Neural progenitor cell (in vitro differentiated cells): ENCODE data around the gene GHRHR. TPM values are rescaled to one million over a fixed set of nuclear protein-coding genes. Genes with fewer than 3 reads are reported as not detected.

Experiments
- DNase-seq: peaks from one replicate; pipeline ENCODE4 v3.0.0-alpha.2; 2016; ENCODE audit warnings: low spot score
- H2AFZ ChIP-seq: fragments of 200-600 bp; sonication (generic); replicated peaks from 2 replicates; pipeline ENCODE4 v1.6.1; 2016; ENCODE audit warnings: antibody characterized with exemption
- H3F3A ChIP-seq: fragments of 200-600 bp; sonication (generic); 2 replicates; pipeline ENCODE4 v1.6.1; 2016; ENCODE audit warnings: antibody characterized with exemption, low read depth
- H3K27ac ChIP-seq: fragments of 200-600 bp; sonication (generic); 2 replicates; pipeline ENCODE4 v1.5.1; 2016; ENCODE audit warnings: mild to moderate bottlenecking
- H3K27me3 ChIP-seq: fragments of 200-600 bp; sonication (generic); 2 replicates; pipeline ENCODE4 v1.6.1; 2016; ENCODE audit warnings: mild to moderate bottlenecking, moderate library complexity
- H3K36me3 ChIP-seq: fragments of 200-600 bp; sonication (generic); 2 replicates; pipeline ENCODE4 v1.5.1; 2016
- H3K4me1 ChIP-seq: fragments of 200-600 bp; sonication (generic); 2 replicates; pipeline ENCODE4 v1.6.1; 2016; ENCODE audit warnings: mixed run types
- H3K4me2 ChIP-seq: fragments of 200-600 bp; sonication (generic); 2 replicates; pipeline ENCODE4 v1.6.1; 2016
- H3K4me3 ChIP-seq: fragments of 200-600 bp; sonication (generic); 2 replicates; pipeline ENCODE4 v1.5.1; 2016
- H3K79me2 ChIP-seq: fragments of 200-600 bp; sonication (generic); 2 replicates; pipeline ENCODE4 v1.6.1; 2016; ENCODE audit warnings: low read depth
- H3K9ac ChIP-seq: fragments of 200-600 bp; sonication (generic); 2 replicates; pipeline ENCODE4 v1.6.1; 2016
- H3K9me3 ChIP-seq: fragments of 200-600 bp; sonication (generic); 2 replicates; pipeline ENCODE4 v1.5.1; 2016; ENCODE audit warnings: low read depth
- H4K20me1 ChIP-seq: fragments of 200-600 bp; sonication (generic); 2 replicates; pipeline ENCODE4 v1.6.1; 2016; ENCODE audit warnings: low read depth
- H3K27ac Mint-ChIP-seq: 3 replicates; pipeline ENCODE4 v1.8.0; 2021; ENCODE audit warnings: mixed read lengths
- H3K27me3 Mint-ChIP-seq: 2 replicates; pipeline ENCODE4 v1.8.0; 2022; ENCODE audit warnings: low read depth, mild to moderate bottlenecking, inconsistent platforms, moderate library complexity, mixed read lengths; ENCODE audit not compliant: insufficient read depth
- H3K36me3 Mint-ChIP-seq: 3 replicates; pipeline ENCODE4 v1.8.0; 2021; ENCODE audit warnings: mixed read lengths
- H3K4me1 Mint-ChIP-seq: 3 replicates; pipeline ENCODE4 v1.8.0; 2021; ENCODE audit warnings: mixed read lengths
- H3K4me3 Mint-ChIP-seq: 3 replicates; pipeline ENCODE4 v1.8.0; 2021; ENCODE audit warnings: mild to moderate bottlenecking, moderate library complexity, mixed read lengths
- H3K9me3 Mint-ChIP-seq: 3 replicates; pipeline ENCODE4 v1.8.0; 2020; ENCODE audit warnings: mixed read lengths
- EZH2 ChIP-seq: fragments of 200-600 bp; sonication (generic); IDR thresholded peaks from 2 replicates; pipeline ENCODE4 v1.6.1; 2017; ENCODE audit warnings: antibody characterized with exemption, mild to moderate bottlenecking, moderate library complexity
- EZH2phosphoT487 ChIP-seq: fragments of 200-600 bp; sonication (generic); IDR thresholded peaks from 2 replicates; pipeline ENCODE4 v1.6.1; 2017; ENCODE audit warnings: antibody characterized with exemption
- total RNA-seq: library from RNA; depleted of rRNA; stranded (reverse); fragments of >200 nt; gene quantifications from 2 replicates; pipeline ENCODE4 v1.2.3, GENCODE V29; 2015; ENCODE audit warnings: low replicate concordance
- TF ChIP-seq, protein P1 (sequence below): fragments of 200-600 bp; sonication (generic); IDR thresholded peaks from 2 replicates; pipeline ENCODE4 v1.5.1; 2017; ENCODE audit warnings: antibody characterized with exemption, mild to moderate bottlenecking

The GHRHR gene
- total RNA-seq, 1 donor from 2014 or later: not detected

GRCh38 chr7:30927040-30927439 lies 36.7 kb upstream of the GHRHR start:
- Histone ChIP-seq H3K4me2 (no peak overlapping the region), H3K9ac (no peak overlapping the region), H3K4me3 (no peak overlapping the region), H3K36me3 (no peaks in the 10 kb centered on the region), H2AFZ (no peak overlapping the region), H4K20me1 (no peaks in the 10 kb centered on the region), H3K27me3 (no peaks in the 10 kb centered on the region), H3K79me2 (no peaks in the 10 kb centered on the region), H3K9me3 (no peaks in the 10 kb centered on the region), H3F3A (no peaks in the 10 kb centered on the region), H3K27ac (no peak overlapping the region), H3K4me1 (peaks cover 3% of the 10 kb centered on the region)
- H3K4me3 Mint-ChIP-seq: no peak overlapping the region
- H3K36me3 Mint-ChIP-seq: no peaks in the 10 kb centered on the region
- peaks cover 5% of the 10 kb centered on the region for H3K27me3 Mint-ChIP-seq
- H3K9me3 Mint-ChIP-seq: peaks cover 15% of the 10 kb centered on the region
- peaks cover 13% of the 10 kb centered on the region for H3K4me1 Mint-ChIP-seq
- DNase-seq: no peak
- TF ChIP-seq EZH2phosphoT487: no peak
- no peak for TF ChIP-seq EZH2
- TF ChIP-seq, protein P1, sequence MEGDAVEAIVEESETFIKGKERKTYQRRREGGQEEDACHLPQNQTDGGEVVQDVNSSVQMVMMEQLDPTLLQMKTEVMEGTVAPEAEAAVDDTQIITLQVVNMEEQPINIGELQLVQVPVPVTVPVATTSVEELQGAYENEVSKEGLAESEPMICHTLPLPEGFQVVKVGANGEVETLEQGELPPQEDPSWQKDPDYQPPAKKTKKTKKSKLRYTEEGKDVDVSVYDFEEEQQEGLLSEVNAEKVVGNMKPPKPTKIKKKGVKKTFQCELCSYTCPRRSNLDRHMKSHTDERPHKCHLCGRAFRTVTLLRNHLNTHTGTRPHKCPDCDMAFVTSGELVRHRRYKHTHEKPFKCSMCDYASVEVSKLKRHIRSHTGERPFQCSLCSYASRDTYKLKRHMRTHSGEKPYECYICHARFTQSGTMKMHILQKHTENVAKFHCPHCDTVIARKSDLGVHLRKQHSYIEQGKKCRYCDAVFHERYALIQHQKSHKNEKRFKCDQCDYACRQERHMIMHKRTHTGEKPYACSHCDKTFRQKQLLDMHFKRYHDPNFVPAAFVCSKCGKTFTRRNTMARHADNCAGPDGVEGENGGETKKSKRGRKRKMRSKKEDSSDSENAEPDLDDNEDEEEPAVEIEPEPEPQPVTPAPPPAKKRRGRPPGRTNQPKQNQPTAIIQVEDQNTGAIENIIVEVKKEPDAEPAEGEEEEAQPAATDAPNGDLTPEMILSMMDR: no peak
- H3K27ac Mint-ChIP-seq: no peak overlapping the region

DNA sequence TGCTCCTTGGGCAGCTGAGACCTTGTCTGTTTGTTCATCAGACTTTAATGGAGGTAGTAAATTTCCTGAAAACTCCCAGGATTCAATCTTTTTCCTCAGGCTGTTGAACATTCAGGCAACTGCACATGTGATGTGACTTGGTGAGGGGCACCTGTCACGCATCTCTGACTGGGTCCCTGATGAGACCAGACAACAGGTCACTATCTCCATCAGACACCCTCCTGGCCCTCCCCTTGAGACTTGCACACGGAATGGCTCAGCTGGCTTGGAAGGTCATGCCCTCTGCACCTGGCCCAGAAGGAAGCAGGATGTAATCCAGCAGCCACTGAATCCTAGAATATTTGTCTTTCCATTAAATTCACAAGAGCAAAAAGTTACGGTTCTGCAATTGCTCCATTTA lies 36.2 kb upstream of the GHRHR start:
- peaks cover 7% of the 10 kb centered on the region for H3K27me3 Mint-ChIP-seq
- peaks cover 15% of the 10 kb centered on the region for H3K9me3 Mint-ChIP-seq
- Histone ChIP-seq H3K27ac (no peak overlapping the region), H3K27me3 (no peaks in the 10 kb centered on the region), H2AFZ (no peak overlapping the region), H3K4me3 (no peak overlapping the region), H4K20me1 (no peaks in the 10 kb centered on the region), H3K79me2 (no peaks in the 10 kb centered on the region), H3F3A (no peaks in the 10 kb centered on the region), H3K9me3 (no peaks in the 10 kb centered on the region), H3K4me1 (peaks cover 1% of the 10 kb centered on the region), H3K36me3 (no peaks in the 10 kb centered on the region), H3K9ac (no peak overlapping the region), H3K4me2 (no peak overlapping the region)
- no peak for TF ChIP-seq EZH2
- no peak for TF ChIP-seq EZH2phosphoT487
- TF ChIP-seq, protein P1: no peak
- no peak overlapping the region for H3K4me3 Mint-ChIP-seq
- H3K4me1 Mint-ChIP-seq: peaks cover 14% of the 10 kb centered on the region
- H3K27ac Mint-ChIP-seq: no peak overlapping the region
- DNase-seq: no peak
- no peaks in the 10 kb centered on the region for H3K36me3 Mint-ChIP-seq

GRCh38 chr7:30928254-30928872 lies 35.4 kb upstream of the GHRHR start:
- peaks cover 15% of the 10 kb centered on the region for H3K9me3 Mint-ChIP-seq
- H3K36me3 ChIP-seq: no peaks in the 10 kb centered on the region
- H3K4me2 ChIP-seq: no peak overlapping the region
- H4K20me1 ChIP-seq: no peaks in the 10 kb centered on the region
- no peak overlapping the region for H3K4me3 Mint-ChIP-seq
- H3K4me3 ChIP-seq: no peak overlapping the region
- H3K4me1 Mint-ChIP-seq: peaks cover 16% of the 10 kb centered on the region
- TF ChIP-seq, protein P1: no peak
- TF ChIP-seq EZH2phosphoT487 (no peak), EZH2 (no peak)
- no peaks in the 10 kb centered on the region for H3F3A ChIP-seq
- DNase-seq: no peak
- H3K27ac Mint-ChIP-seq: no peak overlapping the region
- H3K79me2 ChIP-seq: no peaks in the 10 kb centered on the region
- no peak overlapping the region for H3K9ac ChIP-seq
- H3K27me3 Mint-ChIP-seq: peaks cover 7% of the 10 kb centered on the region
- H3K4me1 ChIP-seq: peaks cover 7% of the 10 kb centered on the region
- no peaks in the 10 kb centered on the region for H3K36me3 Mint-ChIP-seq
- H3K27me3 ChIP-seq: no peaks in the 10 kb centered on the region
- no peaks in the 10 kb centered on the region for H3K9me3 ChIP-seq
- no peak overlapping the region for H2AFZ ChIP-seq
- H3K27ac ChIP-seq: no peak overlapping the region
